HS-5 (cell line): ENCODE results near the gene USF2.

Experiments
- DNase-seq: peaks from one replicate; pipeline ENCODE4 v3.0.0-alpha.2; 2012; ENCODE audit warnings: low read depth

Gene USF2

DNA sequence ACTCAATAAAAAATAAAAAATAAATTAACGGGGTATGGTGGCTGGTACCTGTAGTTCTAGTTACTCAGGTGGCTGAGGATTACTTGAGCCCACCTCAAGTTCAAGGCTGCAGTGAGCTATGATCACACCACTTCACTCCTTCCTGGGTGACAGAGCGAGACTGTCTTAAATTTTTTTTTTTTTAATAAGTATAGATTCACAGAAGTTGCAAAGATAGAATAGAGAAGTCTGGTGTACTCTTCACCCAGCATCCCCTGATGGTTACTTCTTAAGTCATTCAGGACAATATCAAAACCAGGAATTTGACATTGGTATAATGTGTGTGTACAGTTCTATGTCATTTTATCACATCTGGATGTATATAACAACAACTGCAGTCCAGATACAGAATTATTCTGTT, 52.5 kb downstream of the USF2 start:
- DNase-seq, result no peak

DNA sequence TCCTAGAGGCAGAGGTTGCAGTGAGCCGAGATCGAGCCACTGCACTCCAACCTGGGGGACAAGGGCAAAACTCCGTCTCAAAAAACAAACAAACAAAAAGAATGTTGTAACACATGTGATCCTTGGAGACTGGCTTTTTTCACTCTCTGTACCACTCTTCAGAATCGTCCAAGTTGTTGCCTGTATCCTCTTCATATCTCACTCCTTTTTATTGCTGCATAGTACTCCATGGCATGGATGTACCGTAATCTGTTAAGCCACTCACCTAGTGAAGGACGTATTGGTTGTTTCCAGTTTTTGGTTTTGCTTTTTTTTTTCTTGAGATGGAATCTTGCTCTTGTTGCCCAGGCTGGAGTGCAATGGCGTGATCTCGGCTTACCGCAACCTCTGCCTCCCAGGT, 53.3 kb downstream of the USF2 start:
- no peak for DNase-seq

DNA sequence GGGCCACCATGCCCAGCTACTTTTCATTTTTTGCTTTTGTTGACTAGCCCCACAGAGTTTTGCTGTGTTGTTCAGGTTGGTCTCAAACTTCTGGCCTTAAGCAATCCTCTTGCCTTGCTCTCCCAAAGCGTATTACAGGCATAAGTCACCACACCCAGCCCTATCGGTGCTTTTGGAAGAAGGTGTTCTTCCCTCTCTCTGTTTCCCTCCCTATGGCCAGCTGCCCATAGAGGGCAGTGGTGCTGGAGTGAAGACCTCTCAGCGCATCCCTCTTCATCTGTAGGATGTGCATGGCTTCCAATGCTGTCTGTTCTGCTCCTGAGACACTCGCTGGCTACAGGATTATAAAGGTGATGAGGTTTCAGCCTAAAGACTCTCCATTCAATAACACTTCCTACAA, 58.9 kb downstream of the USF2 start:
- DNase-seq, result no peak

DNA sequence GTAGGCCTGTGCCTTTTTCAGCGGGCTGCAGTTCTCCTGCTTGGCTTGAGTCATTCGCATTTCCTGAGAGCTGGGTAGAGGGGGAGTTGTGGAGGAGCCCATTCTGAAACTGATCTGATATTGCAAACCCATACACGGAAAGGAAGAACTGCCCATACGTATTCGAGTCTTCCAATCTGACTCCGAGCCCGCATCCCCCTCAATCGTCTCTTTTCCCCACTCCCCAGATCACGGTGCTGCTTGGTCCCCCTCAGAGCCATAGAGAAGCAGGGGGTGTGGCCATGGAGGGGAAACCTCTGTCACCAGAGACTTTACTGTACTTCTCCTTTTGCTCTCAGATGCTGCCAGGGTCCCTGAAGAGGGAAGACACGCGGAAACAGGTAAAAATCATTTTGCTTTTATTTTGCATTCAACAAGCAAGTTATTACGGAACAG, 60.1 kb downstream of the USF2 start, which contains the start of gene CD22:
CD22 (plus strand) TSS at position 337 of the 435 bp plus-strand sequence. CDS start 2,854 bp downstream, outside the sequence.
- DNase-seq, result no peak

DNA sequence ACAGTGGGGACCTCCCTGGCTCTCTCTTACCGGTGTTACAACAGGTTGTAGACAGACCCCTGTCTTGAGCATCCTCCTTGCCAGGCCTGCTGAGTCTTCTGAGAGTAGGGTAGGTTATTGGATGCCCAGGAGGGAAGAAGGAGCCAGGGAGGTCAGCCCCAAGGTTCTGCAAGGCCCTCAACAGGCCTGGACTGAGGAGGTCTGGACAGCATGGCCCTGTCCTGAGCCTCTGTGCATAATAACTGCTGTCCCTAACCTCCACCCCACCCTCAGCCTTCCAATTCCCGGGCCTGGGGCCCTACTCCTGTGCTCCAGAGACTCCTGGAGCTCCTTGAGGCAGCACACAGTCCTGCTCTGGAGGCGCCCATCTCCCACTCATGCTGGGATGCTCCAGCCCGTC, 60.6 kb downstream of the USF2 start:
- DNase-seq, result no peak
